Breast epithelium (tissue), 4 donors: Measurements from ENCODE around the gene PLIN1. TPM values are rescaled to one million over a fixed set of nuclear protein-coding genes. Genes with fewer than 3 reads are reported as not detected.

Source experiments
- DNase-seq, 2 donors: peaks; one replicate each; pipeline ENCODE4 v3.0.0-alpha.2; 2019; ENCODE audit warnings: low spot score in 2 of 2
- H3K27ac ChIP-seq, 2 donors: fragments of 200-600 bp; sonication (generic) in 1 of 2; one replicate each; pipeline ENCODE4 v1.5.1; 2016 to 2019; ENCODE audit warnings: mild to moderate bottlenecking in 1 of 2
- H3K27me3 ChIP-seq, 2 donors: fragments of 200-600 bp; sonication (generic) in 1 of 2; one replicate each; pipeline versions ENCODE4 v1.5.1 to v1.6.0; 2017 to 2019; ENCODE audit warnings: control low read depth in 1 of 2, mild to moderate bottlenecking in 1 of 2
- H3K36me3 ChIP-seq: fragments of 200-600 bp; one replicate; pipeline ENCODE4 v1.5.1; 2019
- H3K4me1 ChIP-seq, 2 donors: fragments of 200-600 bp; sonication (generic); one replicate each; pipeline ENCODE4 v1.5.1; 2016 to 2019; ENCODE audit warnings: control low read depth in 1 of 2
- H3K4me3 ChIP-seq, 3 donors: fragments of 200-600 bp; sonication (generic); 1 replicate in 2 of 3; 2 replicates in 1 of 3; pipeline ENCODE4 v1.5.1; 2016 to 2019; ENCODE audit warnings: mild to moderate bottlenecking in 3 of 3, moderate library complexity in 2 of 3
- H3K9me3 ChIP-seq, 2 donors: fragments of 200-600 bp; sonication (generic) in 1 of 2; one replicate each; pipeline ENCODE4 v1.5.1; 2016 to 2019; ENCODE audit warnings: control low read depth in 1 of 2
- POLR2A ChIP-seq: fragments of 450-650 bp; IDR thresholded peaks from one replicate; pipeline ENCODE4 v1.6.1; 2016; ENCODE audit warnings: antibody characterized with exemption, mild to moderate bottlenecking, moderate library complexity
- POLR2AphosphoS5 ChIP-seq, 3 donors: sonication (generic); formaldehyde crosslinking; IDR thresholded peaks; one replicate each; pipeline ENCODE4 v1.6.1; 2017; ENCODE audit warnings: antibody characterized with exemption in 3 of 3
- intact Hi-C: fragments of 100-400 bp; cut with DNase I; formaldehyde crosslinking; loops from one replicate; pipeline ENCODE4 v1.15.1; 2023; ENCODE audit warnings: low total_unique reads
- total RNA-seq, 3 donors: library from RNA; depleted of rRNA; stranded (reverse); fragments of >200 nt; gene quantifications; one replicate each; pipeline ENCODE4 v1.1.0, GENCODE V29; 2016
- TF ChIP-seq, protein P1 (sequence below), 3 donors: fragments of 450-650 bp; IDR thresholded peaks; one replicate each; pipeline ENCODE4 v1.5.1; 2016 to 2017; ENCODE audit warnings: antibody characterized with exemption in 3 of 3, mild to moderate bottlenecking in 3 of 3, moderate library complexity in 3 of 3

The PLIN1 gene
- total RNA-seq, 3 donors from 2014 or later: 114 to 2,292 (median 132) TPM

DNA sequence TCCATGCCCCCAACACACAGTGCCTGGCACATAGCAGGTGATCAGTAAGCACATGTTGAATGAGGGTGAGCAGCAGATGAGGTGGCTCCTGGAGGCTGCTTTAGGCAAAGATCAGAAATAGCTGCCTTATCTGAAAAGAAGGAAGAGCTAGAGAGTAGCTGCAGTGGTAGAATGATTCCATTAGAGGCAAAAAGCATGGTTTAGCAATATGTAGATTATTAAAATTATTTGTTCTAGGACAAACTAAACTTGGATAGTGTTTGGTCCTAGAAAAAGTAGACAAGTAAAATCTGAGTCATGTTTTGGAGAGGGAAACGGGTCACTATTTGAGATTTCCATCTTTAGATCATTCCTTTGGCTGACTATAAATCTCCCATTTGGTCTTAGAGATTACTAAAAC lies 56.0 kb downstream of the PLIN1 start:
- intact Hi-C loops: no loop called here
- H3K27ac ChIP-seq: no peak overlapping the region
- no peak for TF ChIP-seq POLR2AphosphoS5 (IDR thresholded peaks at IDR 0.05)
- TF ChIP-seq POLR2A: no peak
- TF ChIP-seq, protein P1, sequence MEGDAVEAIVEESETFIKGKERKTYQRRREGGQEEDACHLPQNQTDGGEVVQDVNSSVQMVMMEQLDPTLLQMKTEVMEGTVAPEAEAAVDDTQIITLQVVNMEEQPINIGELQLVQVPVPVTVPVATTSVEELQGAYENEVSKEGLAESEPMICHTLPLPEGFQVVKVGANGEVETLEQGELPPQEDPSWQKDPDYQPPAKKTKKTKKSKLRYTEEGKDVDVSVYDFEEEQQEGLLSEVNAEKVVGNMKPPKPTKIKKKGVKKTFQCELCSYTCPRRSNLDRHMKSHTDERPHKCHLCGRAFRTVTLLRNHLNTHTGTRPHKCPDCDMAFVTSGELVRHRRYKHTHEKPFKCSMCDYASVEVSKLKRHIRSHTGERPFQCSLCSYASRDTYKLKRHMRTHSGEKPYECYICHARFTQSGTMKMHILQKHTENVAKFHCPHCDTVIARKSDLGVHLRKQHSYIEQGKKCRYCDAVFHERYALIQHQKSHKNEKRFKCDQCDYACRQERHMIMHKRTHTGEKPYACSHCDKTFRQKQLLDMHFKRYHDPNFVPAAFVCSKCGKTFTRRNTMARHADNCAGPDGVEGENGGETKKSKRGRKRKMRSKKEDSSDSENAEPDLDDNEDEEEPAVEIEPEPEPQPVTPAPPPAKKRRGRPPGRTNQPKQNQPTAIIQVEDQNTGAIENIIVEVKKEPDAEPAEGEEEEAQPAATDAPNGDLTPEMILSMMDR (IDR thresholded peaks at IDR 0.05): no peak
- H3K9me3 ChIP-seq: no peaks in the 10 kb centered on the region
- no peak for DNase-seq
- H3K4me1 ChIP-seq: no peaks in the 10 kb centered on the region
- H3K27me3 ChIP-seq: no peaks in the 10 kb centered on the region
- peaks cover 4% of the 10 kb centered on the region for H3K36me3 ChIP-seq
- H3K4me3 ChIP-seq: no peak overlapping the region

DNA sequence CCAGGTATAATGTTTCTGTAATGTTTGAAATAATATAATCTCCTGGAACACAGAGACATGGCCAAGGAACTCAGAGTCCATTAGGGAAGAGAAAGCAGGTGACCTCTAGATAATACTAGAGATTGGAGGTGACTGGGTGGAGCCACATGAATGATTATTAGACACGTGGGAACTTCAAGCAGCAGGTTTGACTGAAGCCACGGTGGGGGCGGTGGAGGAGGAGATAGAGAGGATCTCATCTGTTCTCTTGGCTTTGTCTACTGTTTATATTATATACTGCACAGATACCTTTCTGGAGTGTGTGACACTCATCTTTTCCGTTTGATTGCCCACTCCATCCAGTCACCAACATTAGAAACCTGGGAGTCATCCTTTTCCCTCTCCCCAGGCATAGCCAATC lies 57.6 kb downstream of the PLIN1 start:
- Histone ChIP-seq H3K27me3 (no peaks in the 10 kb centered on the region), H3K4me3 (no peak overlapping the region), H3K36me3 (no peaks in the 10 kb centered on the region), H3K4me1 (no peaks in the 10 kb centered on the region), H3K9me3 (no peaks in the 10 kb centered on the region), H3K27ac (no peak overlapping the region)
- intact Hi-C loops: no loop called here
- DNase-seq: no peak
- TF ChIP-seq POLR2A (no peak), POLR2AphosphoS5 (IDR thresholded peaks at IDR 0.05) (no peak)
- TF ChIP-seq, protein P1 (IDR thresholded peaks at IDR 0.05): no peak

DNA sequence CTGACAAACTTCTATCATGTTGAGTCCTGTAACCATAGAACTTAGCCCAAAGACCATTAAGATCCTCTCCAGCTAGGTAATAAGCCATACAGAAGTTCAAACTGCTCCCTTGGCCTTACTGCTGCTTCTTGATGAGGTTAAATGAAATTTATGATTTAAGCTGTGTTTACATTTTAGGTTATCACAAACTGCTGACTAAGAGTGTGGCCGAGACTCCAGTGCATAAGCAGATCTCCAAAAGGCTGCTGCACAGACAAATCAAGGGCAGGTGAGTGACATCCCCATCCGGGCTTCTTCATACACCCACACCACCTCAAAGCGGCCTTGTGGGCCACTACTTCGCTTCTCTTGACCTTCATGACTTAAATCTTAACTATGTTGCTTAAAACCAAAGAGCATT lies 62.9 kb downstream of the PLIN1 start:
- no peaks in the 10 kb centered on the region for H3K4me1 ChIP-seq
- H3K4me3 ChIP-seq: no peak overlapping the region
- TF ChIP-seq POLR2A (no peak), POLR2AphosphoS5 (IDR thresholded peaks at IDR 0.05) (no peak)
- TF ChIP-seq, protein P1 (IDR thresholded peaks at IDR 0.05): no peak
- H3K27ac ChIP-seq: no peak overlapping the region
- H3K27me3 ChIP-seq: no peaks in the 10 kb centered on the region
- no peak for DNase-seq
- peaks cover 0 to 8% of the 10 kb centered on the region in 2 donors for H3K9me3 ChIP-seq
- intact Hi-C loops: no loop called here
- no peaks in the 10 kb centered on the region for H3K36me3 ChIP-seq

DNA sequence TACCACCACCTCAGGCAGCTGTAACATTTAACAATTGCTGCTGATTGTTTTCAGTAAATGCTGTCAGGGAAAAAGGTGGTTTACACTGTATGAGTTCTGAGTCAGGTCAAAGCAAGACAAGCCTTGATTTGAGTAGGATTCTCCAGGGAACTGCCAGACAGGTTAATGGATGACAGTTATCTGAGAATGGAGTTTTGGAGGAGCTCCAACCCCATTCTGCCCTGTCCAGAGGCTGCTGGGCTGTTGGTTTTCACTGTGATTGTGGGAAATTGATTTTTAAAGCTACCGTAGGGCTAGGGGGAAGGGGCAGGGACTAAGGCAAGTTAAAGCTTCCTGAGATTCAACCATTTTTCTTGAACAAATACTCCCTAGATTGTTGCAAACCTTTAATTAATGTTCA lies 64.0 kb downstream of the PLIN1 start:
- Histone ChIP-seq H3K27me3 (no peaks in the 10 kb centered on the region), H3K4me1 (no peaks in the 10 kb centered on the region), H3K36me3 (no peaks in the 10 kb centered on the region), H3K27ac (no peak overlapping the region), H3K9me3 (peaks cover 0 to 8% of the 10 kb centered on the region in 2 donors), H3K4me3 (no peak overlapping the region)
- DNase-seq: no peak
- intact Hi-C loops: no loop called here
- TF ChIP-seq POLR2A: no peak
- no peak for TF ChIP-seq POLR2AphosphoS5 (IDR thresholded peaks at IDR 0.05)
- TF ChIP-seq, protein P1 (IDR thresholded peaks at IDR 0.05): no peak

Other genes starting within 250 kb of the PLIN1 start
- 1 to 10 TPM in 1 of 3 donors, under 1 TPM in 2; 0.16 to 1.5 (median 0.66) TPM for gene RHCG, start 182.8 kb downstream of the PLIN1 start, total RNA-seq
- gene TICRR, start 103.9 kb downstream of the PLIN1 start, total RNA-seq: under 1 TPM in 2 of 3 donors, not detected in 1; 0.15 to 0.16 TPM
- 10 to 100 TPM; 10.1 to 14.4 (median 10.5) TPM for gene KIF7, start 23.9 kb downstream of the PLIN1 start, total RNA-seq
- 10 to 100 TPM; 42.3 to 64.2 (median 46.1) TPM for gene PEX11A, start 11.4 kb upstream of the PLIN1 start, total RNA-seq
- gene WDR93, start 11.4 kb upstream of the PLIN1 start, total RNA-seq: 1 to 10 TPM in 1 of 3 donors, under 1 TPM in 2; 0.80 to 1.0 (median 0.98) TPM
- 10 to 100 TPM in 1 of 3 donors, 1 to 10 TPM in 2; 5.9 to 12.8 (median 6.2) TPM for gene MESP1, start 71.9 kb upstream of the PLIN1 start, total RNA-seq
- gene MESP2, start 97.0 kb upstream of the PLIN1 start, total RNA-seq: 1 to 10 TPM in 1 of 3 donors, under 1 TPM in 1, not detected in 1; 0.64 to 2.3 TPM
- gene ANPEP, start 135.5 kb upstream of the PLIN1 start, total RNA-seq: 100 to 1,000 TPM in 2 of 3 donors, 10 to 100 TPM in 1; 26.5 to 129 (median 106) TPM
- gene AP3S2, start 214.6 kb upstream of the PLIN1 start, total RNA-seq: 10 to 100 TPM; 37.4 to 57.4 (median 52.8) TPM
- gene ARPIN, start 233.6 kb upstream of the PLIN1 start, total RNA-seq: 10 to 100 TPM; 14.6 to 22.3 (median 17.0) TPM